Natural killer cell (primary cell): ENCODE measurements around the gene ABCB9. TPM values are rescaled to one million over a fixed set of nuclear protein-coding genes. Genes with fewer than 3 reads are reported as not detected.

Experiments used
- ATAC-seq, 3 donors: fragments of 150-1000 bp in 2 of 3; fragments of 200-7000 bp in 1 of 3; cut with Tn5 transposase; 1 replicate in 1 of 3; 2 replicates in 2 of 3; pipeline ENCODE4 v1.10.0; 2021; ENCODE audit warnings: mild to moderate bottlenecking in 2 of 3, moderate library complexity in 2 of 3
- DNase-seq, 2 donors: peaks; one replicate each; pipeline versions ENCODE4 v3.0.0 to v3.0.0-alpha.2; 2013 to 2021; ENCODE audit warnings: mixed read lengths in 1 of 2
- H3K27ac ChIP-seq: one replicate; pipeline ENCODE4 v1.5.1; 2013; ENCODE audit warnings: mild to moderate bottlenecking, low read length
- H3K27me3 ChIP-seq: one replicate; pipeline ENCODE4 v1.6.1; 2013; ENCODE audit warnings: low read length; ENCODE audit not compliant: control insufficient read depth, insufficient read depth
- H3K36me3 ChIP-seq: one replicate; pipeline ENCODE4 v1.6.1; 2013; ENCODE audit warnings: low read length; ENCODE audit not compliant: control insufficient read depth, insufficient read depth
- H3K4me1 ChIP-seq: one replicate; pipeline ENCODE4 v1.6.1; 2013; ENCODE audit warnings: low read length; ENCODE audit not compliant: control insufficient read depth, insufficient read depth
- H3K4me3 ChIP-seq: one replicate; pipeline ENCODE4 v1.5.1; 2013; ENCODE audit warnings: low read length
- H3K9me3 ChIP-seq: one replicate; pipeline ENCODE4 v1.6.1; 2013; ENCODE audit warnings: low read length; ENCODE audit not compliant: control insufficient read depth, insufficient read depth
- H3K27ac Mint-ChIP-seq, 2 donors: one replicate each; pipeline ENCODE4 v1.8.0; 2022; ENCODE audit warnings: mild to moderate bottlenecking in 2 of 2, mixed read lengths in 2 of 2, moderate library complexity in 1 of 2
- H3K27me3 Mint-ChIP-seq, 2 donors: one replicate each; pipeline ENCODE4 v1.8.0; 2022; ENCODE audit warnings: low read depth in 2 of 2, mixed read lengths in 2 of 2
- H3K36me3 Mint-ChIP-seq: one replicate; pipeline ENCODE4 v1.8.0; 2022; ENCODE audit warnings: mixed read lengths
- H3K4me1 Mint-ChIP-seq, 2 donors: one replicate each; pipeline ENCODE4 v1.8.0; 2022; ENCODE audit warnings: mixed read lengths in 2 of 2
- H3K4me3 Mint-ChIP-seq: one replicate; pipeline ENCODE4 v1.8.0; 2022; ENCODE audit warnings: mild to moderate bottlenecking, moderate library complexity, mixed read lengths
- H3K9me3 Mint-ChIP-seq, 2 donors: one replicate each; pipeline ENCODE4 v1.8.0; 2022; ENCODE audit warnings: mixed read lengths in 2 of 2
- WGBS: methylation state at CpG from one replicate; pipeline ENCODE4 v1.1.7; 2013; ENCODE audit warnings: missing lambda C conversion rate; ENCODE audit not compliant: insufficient coverage; 5-methylcytosine and 5-hydroxymethylcytosine counted together
- intact Hi-C: fragments of 100-400 bp; cut with micrococcal nuclease; formaldehyde crosslinking; loops from one replicate; pipeline ENCODE4 v1.14.2; 2022
- total RNA-seq, 4 donors: library from RNA; stranded (reverse); fragments of 120-200 nt in 1 of 4; gene quantifications; one replicate each; pipeline versions ENCODE4 v1.2.3 to v1.2.4, GENCODE V29; 2013 to 2022
- TF ChIP-seq, protein P1 (sequence below): fragments of 200-600 bp; IDR thresholded peaks from one replicate; pipeline ENCODE4 v1.8.0; 2022; ENCODE audit warnings: antibody characterized with exemption

ABCB9 gene
- total RNA-seq, 3 donors from 2014 or later (not counting 1 experiment from before 2014, with no cell fraction given), result 2.4 to 4.0 (median 3.3) TPM

DNA sequence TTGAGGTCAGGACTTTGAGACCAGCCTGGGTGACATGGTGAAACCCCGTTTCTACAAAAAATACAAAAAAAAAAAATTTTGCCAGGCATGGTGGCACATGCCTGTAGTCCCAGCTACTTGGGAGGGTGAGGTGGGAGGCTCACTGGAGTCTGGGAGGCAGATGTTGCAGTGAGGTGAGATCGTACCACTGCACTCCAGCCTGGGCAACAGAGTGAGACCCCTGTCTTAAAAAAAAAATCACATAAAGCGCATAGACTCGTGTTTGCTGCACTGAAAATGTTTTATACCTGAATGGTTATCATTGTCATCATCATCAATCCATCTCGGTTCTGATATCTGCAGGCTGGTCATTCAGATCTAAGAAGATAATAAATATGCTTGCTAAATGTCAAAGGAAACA, 45.6 kb downstream of the ABCB9 start:
- DNase-seq, result no peak
- Histone ChIP-seq H3K4me3 (no peak overlapping the region), H3K9me3 (no peaks in the 10 kb centered on the region), H3K27me3 (no peaks in the 10 kb centered on the region), H3K27ac (no peak overlapping the region), H3K4me1 (no peaks in the 10 kb centered on the region), H3K36me3 (no peaks in the 10 kb centered on the region)
- Mint-ChIP-seq H3K27ac (no peak overlapping the region), H3K4me3 (no peak overlapping the region), H3K4me1 (no peaks in the 10 kb centered on the region), H3K9me3 (no peaks in the 10 kb centered on the region), H3K27me3 (no peaks in the 10 kb centered on the region), H3K36me3 (no peaks in the 10 kb centered on the region)
- WGBS, result 88% methylated on average over 5 of the region's 5 CpGs
- ATAC-seq, result no peak
- intact Hi-C loops, result no loop called here
- TF ChIP-seq, protein P1, sequence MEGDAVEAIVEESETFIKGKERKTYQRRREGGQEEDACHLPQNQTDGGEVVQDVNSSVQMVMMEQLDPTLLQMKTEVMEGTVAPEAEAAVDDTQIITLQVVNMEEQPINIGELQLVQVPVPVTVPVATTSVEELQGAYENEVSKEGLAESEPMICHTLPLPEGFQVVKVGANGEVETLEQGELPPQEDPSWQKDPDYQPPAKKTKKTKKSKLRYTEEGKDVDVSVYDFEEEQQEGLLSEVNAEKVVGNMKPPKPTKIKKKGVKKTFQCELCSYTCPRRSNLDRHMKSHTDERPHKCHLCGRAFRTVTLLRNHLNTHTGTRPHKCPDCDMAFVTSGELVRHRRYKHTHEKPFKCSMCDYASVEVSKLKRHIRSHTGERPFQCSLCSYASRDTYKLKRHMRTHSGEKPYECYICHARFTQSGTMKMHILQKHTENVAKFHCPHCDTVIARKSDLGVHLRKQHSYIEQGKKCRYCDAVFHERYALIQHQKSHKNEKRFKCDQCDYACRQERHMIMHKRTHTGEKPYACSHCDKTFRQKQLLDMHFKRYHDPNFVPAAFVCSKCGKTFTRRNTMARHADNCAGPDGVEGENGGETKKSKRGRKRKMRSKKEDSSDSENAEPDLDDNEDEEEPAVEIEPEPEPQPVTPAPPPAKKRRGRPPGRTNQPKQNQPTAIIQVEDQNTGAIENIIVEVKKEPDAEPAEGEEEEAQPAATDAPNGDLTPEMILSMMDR, result no peak

DNA sequence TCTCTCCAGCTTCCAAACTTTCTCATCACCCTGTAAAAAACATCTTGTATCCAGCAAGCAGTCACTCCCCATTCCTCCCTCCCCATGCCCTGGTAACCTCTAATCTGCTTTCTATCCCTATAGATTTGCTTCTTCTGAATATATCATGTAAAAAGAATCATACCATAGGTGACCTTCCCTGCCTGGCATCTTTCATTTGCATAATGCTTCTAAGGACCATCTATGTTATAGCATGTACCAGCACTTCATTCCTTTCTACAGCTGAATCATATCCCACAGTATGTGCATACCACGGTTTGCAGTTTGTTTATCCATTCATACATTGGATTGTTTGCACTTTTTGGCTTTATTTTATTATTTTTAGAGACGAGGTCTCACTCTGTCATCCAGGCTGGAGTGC, 47.4 kb downstream of the ABCB9 start:
- TF ChIP-seq, protein P1, result no peak
- Mint-ChIP-seq H3K4me1 (no peaks in the 10 kb centered on the region), H3K27me3 (no peaks in the 10 kb centered on the region), H3K9me3 (no peaks in the 10 kb centered on the region), H3K4me3 (no peak overlapping the region), H3K27ac (no peak overlapping the region), H3K36me3 (no peaks in the 10 kb centered on the region)
- intact Hi-C loops, result loop anchor here (2.0 kb wide), 1 partner anchor 16 kb away; no protein-coding TSS in a partner anchor
- Histone ChIP-seq H3K4me1 (no peaks in the 10 kb centered on the region), H3K36me3 (no peaks in the 10 kb centered on the region), H3K27ac (no peak overlapping the region), H3K9me3 (no peaks in the 10 kb centered on the region), H3K27me3 (no peaks in the 10 kb centered on the region), H3K4me3 (no peak overlapping the region)
- ATAC-seq (no peak), DNase-seq (no peak)
- WGBS, result 84% methylated on average over 2 of the region's 2 CpGs

DNA sequence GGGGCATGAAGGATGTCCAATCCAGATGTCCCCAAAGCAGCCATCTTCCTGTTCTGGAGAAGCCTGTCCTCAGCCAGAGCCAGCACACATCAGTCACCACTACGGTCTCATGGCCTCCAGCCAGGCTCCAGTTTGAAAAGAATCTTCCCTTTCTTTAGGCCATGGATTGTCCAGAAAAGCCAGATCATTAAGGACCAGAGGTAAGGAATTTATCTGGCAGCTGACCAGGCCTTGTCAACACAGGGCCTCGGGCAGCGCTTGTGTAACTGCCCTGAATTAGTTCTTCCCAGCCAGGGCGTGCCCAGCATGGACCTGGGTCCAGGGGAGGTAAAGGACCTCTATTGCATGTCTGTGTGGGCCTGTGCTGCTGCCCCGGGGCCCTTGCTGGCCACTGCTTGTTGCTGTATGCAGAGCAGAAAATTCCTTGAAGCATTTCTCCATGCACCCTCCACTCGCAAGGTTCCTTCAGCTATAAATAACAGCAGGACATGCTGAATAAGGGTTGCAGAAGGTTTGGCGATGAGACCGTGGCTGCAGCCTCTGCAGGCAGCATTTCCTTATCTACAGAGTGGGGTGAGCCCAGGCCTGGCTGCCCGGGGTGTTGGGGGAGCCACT, 48.6 kb downstream of the ABCB9 start:
- Mint-ChIP-seq H3K27ac (no peak overlapping the region), H3K27me3 (no peaks in the 10 kb centered on the region), H3K9me3 (no peaks in the 10 kb centered on the region), H3K4me1 (no peaks in the 10 kb centered on the region), H3K4me3 (no peak overlapping the region), H3K36me3 (no peaks in the 10 kb centered on the region)
- Histone ChIP-seq H3K4me3 (no peak overlapping the region), H3K27ac (no peak overlapping the region), H3K36me3 (no peaks in the 10 kb centered on the region), H3K9me3 (no peaks in the 10 kb centered on the region), H3K27me3 (no peaks in the 10 kb centered on the region), H3K4me1 (no peaks in the 10 kb centered on the region)
- intact Hi-C loops, result loop anchor here (2.0 kb wide), 1 partner anchor 17 kb away; no protein-coding TSS in a partner anchor
- no peak for ATAC-seq
- WGBS, result 71% methylated on average over 9 of the region's 9 CpGs
- DNase-seq, result no peak
- TF ChIP-seq, protein P1, result no peak
